Smooth muscle cell (in vitro differentiated cells): ENCODE data around the gene METTL2A. TPM values are rescaled to one million over a fixed set of nuclear protein-coding genes. Genes with fewer than 3 reads are reported as not detected.
A peak's percentile ranks its signal among the peaks of the same experiment; 100 is the strongest.
"Not testable (repeated sequence)": the region's sequence is repeated elsewhere in the genome, so short reads cannot be mapped to it uniquely, and the experiment has no call there.

Experiments used
- DNase-seq: peaks from one replicate; lab custom pipeline; 2025; ENCODE audit not compliant: unreplicated experiment; lab: John Stamatoyannopoulos, UW
- H2AFZ ChIP-seq: fragments of 200-600 bp; sonication (generic); 2 replicates; pipeline ENCODE4 v1.6.0; 2016; ENCODE audit warnings: antibody characterized with exemption, low read depth, mild to moderate bottlenecking
- H3F3A ChIP-seq: fragments of 200-600 bp; sonication (generic); 2 replicates; pipeline ENCODE4 v1.6.0; 2017; ENCODE audit warnings: antibody characterized with exemption, low read depth
- H3K27ac ChIP-seq: fragments of 200-600 bp; sonication (generic); 2 replicates; pipeline ENCODE4 v1.5.1; 2016; ENCODE audit warnings: low read depth, mild to moderate bottlenecking
- H3K27me3 ChIP-seq: fragments of 200-600 bp; sonication (generic); 2 replicates; pipeline ENCODE4 v1.6.1; 2016; ENCODE audit warnings: low read depth, mild to moderate bottlenecking
- H3K36me3 ChIP-seq: fragments of 200-600 bp; sonication (generic); 2 replicates; pipeline ENCODE4 v1.5.1; 2016; ENCODE audit warnings: low read depth
- H3K4me1 ChIP-seq: fragments of 200-600 bp; sonication (generic); 2 replicates; pipeline ENCODE4 v1.5.1; 2016; ENCODE audit warnings: low read depth
- H3K4me2 ChIP-seq: fragments of 200-600 bp; sonication (generic); 2 replicates; pipeline ENCODE4 v1.6.0; 2016; ENCODE audit warnings: mild to moderate bottlenecking
- H3K4me3 ChIP-seq: fragments of 200-600 bp; sonication (generic); 2 replicates; pipeline ENCODE4 v1.5.1; 2016; ENCODE audit warnings: mild to moderate bottlenecking
- H3K79me2 ChIP-seq: fragments of 200-600 bp; sonication (generic); 2 replicates; pipeline ENCODE4 v1.6.0; 2016; ENCODE audit warnings: low read depth, mild to moderate bottlenecking
- H3K9ac ChIP-seq: fragments of 200-600 bp; sonication (generic); 2 replicates; pipeline ENCODE4 v1.6.0; 2016; ENCODE audit warnings: low read depth
- H3K9me3 ChIP-seq: fragments of 200-600 bp; sonication (generic); replicated peaks from 2 replicates; pipeline ENCODE4 v1.5.1; 2016; ENCODE audit warnings: low read depth
- H4K20me1 ChIP-seq: fragments of 200-600 bp; sonication (generic); 2 replicates; pipeline ENCODE4 v1.6.0; 2016; ENCODE audit warnings: low read depth
- WGBS: methylation state at CpG from one replicate; pipeline ENCODE4 v1.1.7; 2016; ENCODE audit warnings: low lambda C conversion rate; 5-methylcytosine and 5-hydroxymethylcytosine counted together
- polyA plus RNA-seq: library from polyadenylated mRNA; unstranded; fragments of >200 nt; fragmentation: Nextera tagmentation; extraction: Ambion mirVana; gene quantifications from 2 replicates; pipeline ENCODE4 v1.2.1, GENCODE V29; 2016
- total RNA-seq: library from RNA; depleted of rRNA; stranded (reverse); fragments of >200 nt; gene quantifications from 2 replicates; pipeline ENCODE4 v1.2.3, GENCODE V29; 2014
- TF ChIP-seq, protein P1 (sequence below): fragments of 200-600 bp; sonication (generic); IDR thresholded peaks from 2 replicates; pipeline ENCODE4 v1.5.1; 2017; ENCODE audit warnings: borderline replicate concordance, mild to moderate bottlenecking, antibody characterized with exemption; ENCODE audit not compliant: insufficient read depth, poor library complexity, severe bottlenecking

The METTL2A gene
- total and polyA plus RNA-seq, 2 experiments from 2014 or later = 13.6 to 13.7 TPM

- not testable (repeated sequence) for H3K4me1 ChIP-seq, DNase-seq, H3K9me3 ChIP-seq, H4K20me1 ChIP-seq, H3K27me3 ChIP-seq, H3K36me3 ChIP-seq, H3K9ac ChIP-seq, H3F3A ChIP-seq, H2AFZ ChIP-seq
- Histone ChIP-seq H3K27ac (peak overlapping the region; percentile 6), H3K79me2 (peaks cover 29% of the 10 kb centered on the region), H3K4me3 (peak overlapping the region; percentile 88), H3K4me2 (peak overlapping the region; percentile 84)
- 94% methylated on average over 8 of the region's 8 CpGs for WGBS
Measured at GRCh38 chr17:62477111-62477510, 53.4 kb downstream of the METTL2A start.

DNA sequence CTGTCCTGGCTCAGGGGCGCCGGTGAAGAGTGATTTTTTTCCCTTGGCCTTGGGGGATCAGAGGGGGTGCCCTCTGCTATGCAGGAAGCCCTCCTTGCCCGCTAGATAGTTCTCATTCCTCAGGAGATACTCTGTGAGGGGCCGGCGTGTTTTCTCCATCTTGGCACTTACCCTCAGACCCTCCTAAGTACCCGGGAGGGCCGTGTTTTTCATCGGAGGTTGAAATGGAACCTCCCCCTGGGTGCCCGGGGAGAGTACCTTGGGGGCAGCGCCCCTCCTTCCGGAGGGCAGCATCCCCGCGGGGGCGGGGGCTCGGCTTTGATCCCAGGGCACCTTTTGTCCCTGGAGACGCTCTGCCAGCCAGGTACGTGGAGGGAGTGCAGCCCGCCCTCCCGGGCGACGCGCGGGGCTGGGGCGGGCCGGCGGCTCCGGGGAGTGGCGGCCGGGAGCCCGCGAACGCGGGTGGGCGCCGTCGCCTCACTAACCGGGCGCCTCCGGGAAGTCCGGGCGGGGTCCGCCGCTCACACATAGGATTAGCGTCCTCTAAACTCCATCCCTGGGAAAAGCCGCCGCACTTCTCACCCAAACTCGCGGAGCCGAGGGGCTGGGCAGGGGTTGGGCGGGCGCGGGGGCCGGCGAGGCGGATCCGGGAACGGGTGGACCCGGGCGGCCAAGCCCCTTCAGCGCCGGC lies 54.2 kb downstream of the METTL2A start:
- DNase-seq = not testable (repeated sequence)
- 4% methylated on average over 50 of the region's 61 CpGs for WGBS
- peak overlapping the region; percentile 3 for H2AFZ ChIP-seq

DNA sequence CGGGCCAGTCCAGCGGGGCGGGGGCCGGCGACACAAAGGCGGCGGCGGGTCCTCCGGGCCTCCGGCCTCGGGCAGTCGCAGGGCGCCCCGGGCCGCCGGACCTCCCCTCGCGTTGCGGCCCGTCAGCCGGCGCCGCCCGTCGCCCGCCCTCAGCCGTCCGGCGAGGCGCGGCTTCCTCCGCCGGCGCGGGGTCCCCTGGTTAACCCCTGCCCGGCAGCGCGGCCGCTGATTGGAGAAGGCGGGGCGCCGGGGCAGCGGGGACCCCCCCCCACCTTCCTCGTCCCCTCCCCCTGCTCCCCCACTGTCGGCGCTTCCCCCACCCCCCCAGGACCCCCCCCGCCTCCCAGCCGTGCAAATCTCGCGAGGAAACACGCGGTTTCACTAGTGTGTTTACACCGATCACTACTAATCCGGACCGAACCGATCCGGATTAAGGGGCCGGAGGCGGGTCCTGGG lies 54.8 kb downstream of the METTL2A start, which contains the start of gene TLK2:
TLK2 (plus strand) TSS at position 402 of the 456 bp plus-strand sequence. CDS start 2,301 bp downstream, outside the sequence.
- Histone ChIP-seq H3K36me3 (no peaks in the 10 kb centered on the region), H3K4me2 (peak within 1 kb of the TSS; percentile 100), H3K27ac (peak within 1 kb of the TSS; percentile 67), H3K9me3 (no peaks in the 10 kb centered on the region), H3K9ac (peak within 1 kb of the TSS; percentile 93), H2AFZ (peak within 1 kb of the TSS; percentile 72), H3K4me3 (peak within 1 kb of the TSS; percentile 88), H4K20me1 (peaks cover 13% of the 10 kb centered on the region), H3K27me3 (no peaks in the 10 kb centered on the region), H3F3A (peaks cover 8% of the 10 kb centered on the region), H3K4me1 (peaks cover 8% of the 10 kb centered on the region), H3K79me2 (peaks cover 41% of the 10 kb centered on the region)
- TF ChIP-seq, protein P1, sequence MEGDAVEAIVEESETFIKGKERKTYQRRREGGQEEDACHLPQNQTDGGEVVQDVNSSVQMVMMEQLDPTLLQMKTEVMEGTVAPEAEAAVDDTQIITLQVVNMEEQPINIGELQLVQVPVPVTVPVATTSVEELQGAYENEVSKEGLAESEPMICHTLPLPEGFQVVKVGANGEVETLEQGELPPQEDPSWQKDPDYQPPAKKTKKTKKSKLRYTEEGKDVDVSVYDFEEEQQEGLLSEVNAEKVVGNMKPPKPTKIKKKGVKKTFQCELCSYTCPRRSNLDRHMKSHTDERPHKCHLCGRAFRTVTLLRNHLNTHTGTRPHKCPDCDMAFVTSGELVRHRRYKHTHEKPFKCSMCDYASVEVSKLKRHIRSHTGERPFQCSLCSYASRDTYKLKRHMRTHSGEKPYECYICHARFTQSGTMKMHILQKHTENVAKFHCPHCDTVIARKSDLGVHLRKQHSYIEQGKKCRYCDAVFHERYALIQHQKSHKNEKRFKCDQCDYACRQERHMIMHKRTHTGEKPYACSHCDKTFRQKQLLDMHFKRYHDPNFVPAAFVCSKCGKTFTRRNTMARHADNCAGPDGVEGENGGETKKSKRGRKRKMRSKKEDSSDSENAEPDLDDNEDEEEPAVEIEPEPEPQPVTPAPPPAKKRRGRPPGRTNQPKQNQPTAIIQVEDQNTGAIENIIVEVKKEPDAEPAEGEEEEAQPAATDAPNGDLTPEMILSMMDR = no peak
- WGBS = 0% methylated on average over 11 of the region's 59 CpGs
- DNase-seq = peak; percentile 29

More for the DNA sequence above, 54.2 kb downstream of the METTL2A start:
- not testable (repeated sequence) for H4K20me1 ChIP-seq, H3K27me3 ChIP-seq, H3K9me3 ChIP-seq, H3K4me1 ChIP-seq, H3F3A ChIP-seq, H3K36me3 ChIP-seq, H3K9ac ChIP-seq
- peaks cover 37% of the 10 kb centered on the region for H3K79me2 ChIP-seq
- peak overlapping the region; percentile 88 for H3K4me3 ChIP-seq
- H3K4me2 ChIP-seq = peak overlapping the region; percentile 84
- H3K27ac ChIP-seq = peak overlapping the region; percentile 6

GRCh38 chr17:62478880-62479638 lies 55.4 kb downstream of the METTL2A start:
- not testable (repeated sequence) for H3K36me3 ChIP-seq, DNase-seq, H3F3A ChIP-seq, H3K27me3 ChIP-seq, H3K4me1 ChIP-seq, H3K9me3 ChIP-seq
- Histone ChIP-seq H3K4me3 (peak overlapping the region; percentile 88), H3K4me2 (peak overlapping the region; percentile 100), H2AFZ (peak overlapping the region; percentile 72), H3K27ac (peak overlapping the region; percentile 67), H4K20me1 (peaks cover 19% of the 10 kb centered on the region), H3K79me2 (peaks cover 47% of the 10 kb centered on the region), H3K9ac (peak overlapping the region; percentile 93)
- 0% methylated on average over 3 of the region's 84 CpGs for WGBS

DNA sequence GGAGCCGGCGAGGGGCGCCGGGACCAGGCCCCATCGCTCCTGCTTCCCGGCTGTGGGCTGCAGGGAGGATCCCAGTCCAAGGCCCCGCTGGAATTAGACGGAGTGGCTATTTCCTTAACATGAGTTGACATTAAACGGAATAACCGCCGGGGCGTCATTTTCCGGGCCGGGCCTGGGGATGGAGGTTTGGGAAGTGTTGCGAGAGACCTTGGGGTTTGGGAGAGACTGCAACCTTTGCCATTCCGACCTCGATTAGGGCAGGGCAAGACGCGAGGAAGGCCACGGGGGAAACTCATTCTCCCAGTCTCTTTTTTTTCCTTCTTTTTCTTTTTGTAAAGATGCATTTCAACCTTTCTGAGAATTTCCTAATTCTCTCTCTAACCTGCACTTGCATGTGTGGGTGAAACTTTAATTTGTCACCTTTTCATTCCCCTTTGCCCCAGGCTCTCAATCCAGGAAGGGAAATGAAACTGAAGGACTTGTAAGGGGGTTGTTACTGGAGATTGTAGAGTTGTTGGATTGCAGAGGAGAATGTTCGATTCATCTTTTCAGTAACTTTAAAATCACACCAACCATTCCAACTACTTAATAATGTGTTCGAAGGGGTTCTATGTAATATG lies 56.1 kb downstream of the METTL2A start:
- 3% methylated on average over 20 of the region's 22 CpGs for WGBS
- Histone ChIP-seq H3K9ac (peak overlapping the region; percentile 93), H3K4me2 (peak overlapping the region; percentile 100), H3K4me3 (peak overlapping the region; percentile 88), H3K79me2 (peaks cover 54% of the 10 kb centered on the region), H3K27ac (peak overlapping the region; percentile 67), H4K20me1 (peaks cover 26% of the 10 kb centered on the region), H2AFZ (peak overlapping the region; percentile 72)
- DNase-seq, H3K27me3 ChIP-seq, H3K9me3 ChIP-seq, H3K36me3 ChIP-seq, H3K4me1 ChIP-seq, H3F3A ChIP-seq: not testable (repeated sequence)

GRCh38 chr17:62482553-62482952 lies 58.9 kb downstream of the METTL2A start:
- H3K4me2 ChIP-seq, H3K9me3 ChIP-seq, H3K27me3 ChIP-seq, H3K36me3 ChIP-seq, H3K4me3 ChIP-seq, H3K27ac ChIP-seq, DNase-seq, H3K4me1 ChIP-seq, H2AFZ ChIP-seq, H3F3A ChIP-seq, H3K9ac ChIP-seq: not testable (repeated sequence)
- 88% methylated on average over 3 of the region's 3 CpGs for WGBS
- H3K79me2 ChIP-seq = peaks cover 80% of the 10 kb centered on the region
- H4K20me1 ChIP-seq = peaks cover 51% of the 10 kb centered on the region

GRCh38 chr17:62490990-62491389 lies 67.3 kb downstream of the METTL2A start:
- H3K27me3 ChIP-seq, H3K4me2 ChIP-seq, H3F3A ChIP-seq, H3K9ac ChIP-seq, H2AFZ ChIP-seq, H3K27ac ChIP-seq, DNase-seq, H3K9me3 ChIP-seq, H3K4me3 ChIP-seq, H3K36me3 ChIP-seq, H3K4me1 ChIP-seq: not testable (repeated sequence)
- Histone ChIP-seq H3K79me2 (peaks cover 96% of the 10 kb centered on the region), H4K20me1 (peaks cover 93% of the 10 kb centered on the region)
- 100% methylated on average over 1 of the region's 1 CpG for WGBS
